Right lobe of liver (tissue), 4 donors: ENCODE data around the gene CCNL1.

Experiments
- POLR2A ChIP-seq: fragments of 450-650 bp; IDR thresholded peaks from one replicate; pipeline ENCODE4 v1.6.1; 2017; ENCODE audit warnings: antibody characterized with exemption, mild to moderate bottlenecking
- TF ChIP-seq, protein P1 (sequence below), 4 donors: fragments of 200-600 bp in 3 of 4; fragments of 450-650 bp in 1 of 4; IDR thresholded peaks; one replicate each; pipeline versions ENCODE4 v1.5.1 to v1.8.0; 2016 to 2022; ENCODE audit warnings: antibody characterized with exemption in 4 of 4, mild to moderate bottlenecking in 2 of 4
- donor health status: DM: no; HTN: no; CAD: no.
- donor health status: DM: no; HTN: no; CAD: no.
- donor health status: DM: no; HTN: yes; CAD: no.

DNA sequence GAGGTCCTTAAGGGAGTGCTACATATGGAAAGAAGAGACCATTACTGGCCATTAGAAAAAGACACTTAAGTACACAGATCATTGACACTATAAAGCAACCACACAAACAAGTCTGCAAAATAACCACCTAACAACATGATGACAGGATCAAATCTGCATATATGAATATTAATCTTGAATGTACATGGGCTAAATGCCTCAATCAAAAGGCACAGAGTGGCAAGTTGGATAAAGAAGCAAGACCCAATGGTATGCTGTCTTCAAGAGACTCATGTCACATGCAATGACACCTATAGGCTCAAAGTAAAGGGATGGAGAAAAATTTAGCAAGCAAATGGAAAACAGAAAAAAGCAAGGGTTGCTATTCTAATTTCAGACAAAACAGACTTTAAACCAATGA is 28.4 kb upstream of the CCNL1 start:
- TF ChIP-seq, protein P1, sequence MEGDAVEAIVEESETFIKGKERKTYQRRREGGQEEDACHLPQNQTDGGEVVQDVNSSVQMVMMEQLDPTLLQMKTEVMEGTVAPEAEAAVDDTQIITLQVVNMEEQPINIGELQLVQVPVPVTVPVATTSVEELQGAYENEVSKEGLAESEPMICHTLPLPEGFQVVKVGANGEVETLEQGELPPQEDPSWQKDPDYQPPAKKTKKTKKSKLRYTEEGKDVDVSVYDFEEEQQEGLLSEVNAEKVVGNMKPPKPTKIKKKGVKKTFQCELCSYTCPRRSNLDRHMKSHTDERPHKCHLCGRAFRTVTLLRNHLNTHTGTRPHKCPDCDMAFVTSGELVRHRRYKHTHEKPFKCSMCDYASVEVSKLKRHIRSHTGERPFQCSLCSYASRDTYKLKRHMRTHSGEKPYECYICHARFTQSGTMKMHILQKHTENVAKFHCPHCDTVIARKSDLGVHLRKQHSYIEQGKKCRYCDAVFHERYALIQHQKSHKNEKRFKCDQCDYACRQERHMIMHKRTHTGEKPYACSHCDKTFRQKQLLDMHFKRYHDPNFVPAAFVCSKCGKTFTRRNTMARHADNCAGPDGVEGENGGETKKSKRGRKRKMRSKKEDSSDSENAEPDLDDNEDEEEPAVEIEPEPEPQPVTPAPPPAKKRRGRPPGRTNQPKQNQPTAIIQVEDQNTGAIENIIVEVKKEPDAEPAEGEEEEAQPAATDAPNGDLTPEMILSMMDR (IDR thresholded peaks at IDR 0.05), result no peak
- no peak for TF ChIP-seq POLR2A
